Measurements from ENCODE around the gene WDR4. TPM values are rescaled to one million over a fixed set of nuclear protein-coding genes. Genes with fewer than 3 reads are reported as not detected.
"Not testable (repeated sequence)": the region's sequence is repeated elsewhere in the genome, so short reads cannot be mapped to it uniquely, and the experiment has no call there.

Gene WDR4
- total RNA-seq, 1 experiment from 2014 or later: 21.8 TPM

- no peak overlapping the region for H3K27ac ChIP-seq
- DNase-seq: no peak
- H3K36me3 ChIP-seq: peaks cover 56% of the 10 kb centered on the region
- H3K4me3 ChIP-seq: no peak overlapping the region
- H3K4me1 ChIP-seq: no peaks in the 10 kb centered on the region
- H3K9me3 ChIP-seq (replicated peaks): no peaks in the 10 kb centered on the region
- no peaks in the 10 kb centered on the region for H3K27me3 ChIP-seq
These were observed 36.3 kb downstream of the WDR4 start for GRCh38 chr21:42843056-42843455.

GRCh38 chr21:42841916-42842655, 37.3 kb downstream of the WDR4 start:
- H3K27ac ChIP-seq; DNase-seq; H3K27me3 ChIP-seq; H3K4me3 ChIP-seq; H3K9me3 ChIP-seq (replicated peaks); H3K4me1 ChIP-seq: not testable (repeated sequence)
- H3K36me3 ChIP-seq: peaks cover 51% of the 10 kb centered on the region

DNA sequence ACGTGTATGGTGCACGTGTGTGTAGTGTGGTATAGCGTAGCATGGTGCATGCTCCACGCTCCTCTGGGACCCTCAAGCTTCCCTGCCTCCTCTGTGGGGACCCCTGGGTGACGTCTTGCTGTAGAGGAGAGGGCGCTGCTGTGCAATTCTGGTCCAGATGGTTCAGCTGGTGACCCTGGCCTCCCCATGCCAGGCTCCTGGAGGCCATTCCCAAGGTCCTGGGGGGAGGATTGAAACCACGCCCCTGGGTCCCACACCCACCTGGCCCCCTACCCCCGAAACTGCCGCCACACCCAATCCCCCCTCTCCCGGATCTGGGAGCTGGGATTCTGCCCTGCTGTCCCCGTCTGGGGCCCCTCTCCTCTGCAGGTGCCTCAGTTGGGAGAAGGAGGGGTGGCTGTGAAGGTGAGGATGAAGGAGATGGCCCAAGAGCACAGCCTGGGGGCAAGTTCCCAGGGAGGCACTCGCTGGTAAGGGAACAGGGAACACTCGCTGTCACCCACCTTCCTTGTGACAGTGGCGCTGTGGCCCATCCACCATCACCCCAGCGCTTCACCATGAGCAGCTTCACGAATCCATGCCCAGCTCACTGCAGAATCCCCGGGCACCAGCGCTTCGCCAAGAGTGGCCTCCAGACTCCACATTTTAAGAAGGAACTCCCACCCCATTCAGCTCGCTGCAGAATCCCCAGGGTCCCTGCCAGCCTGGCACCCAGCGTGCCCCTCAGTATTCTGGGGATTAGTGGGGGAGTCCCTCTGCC, 38.0 kb downstream of the WDR4 start:
- Histone ChIP-seq H3K36me3 (peaks cover 48% of the 10 kb centered on the region), H3K27ac (no peak overlapping the region), H3K4me3 (no peak overlapping the region), H3K4me1 (no peaks in the 10 kb centered on the region), H3K27me3 (no peaks in the 10 kb centered on the region), H3K9me3 (replicated peaks) (no peaks in the 10 kb centered on the region)
- no peak for DNase-seq

- Histone ChIP-seq H3K4me3 (no peak overlapping the region), H3K36me3 (peaks cover 44% of the 10 kb centered on the region), H3K9me3 (replicated peaks) (no peaks in the 10 kb centered on the region), H3K27me3 (no peaks in the 10 kb centered on the region), H3K27ac (no peak overlapping the region), H3K4me1 (no peaks in the 10 kb centered on the region)
- DNase-seq: no peak
These were observed 38.8 kb downstream of the WDR4 start for GRCh38 chr21:42840411-42841155.

DNA sequence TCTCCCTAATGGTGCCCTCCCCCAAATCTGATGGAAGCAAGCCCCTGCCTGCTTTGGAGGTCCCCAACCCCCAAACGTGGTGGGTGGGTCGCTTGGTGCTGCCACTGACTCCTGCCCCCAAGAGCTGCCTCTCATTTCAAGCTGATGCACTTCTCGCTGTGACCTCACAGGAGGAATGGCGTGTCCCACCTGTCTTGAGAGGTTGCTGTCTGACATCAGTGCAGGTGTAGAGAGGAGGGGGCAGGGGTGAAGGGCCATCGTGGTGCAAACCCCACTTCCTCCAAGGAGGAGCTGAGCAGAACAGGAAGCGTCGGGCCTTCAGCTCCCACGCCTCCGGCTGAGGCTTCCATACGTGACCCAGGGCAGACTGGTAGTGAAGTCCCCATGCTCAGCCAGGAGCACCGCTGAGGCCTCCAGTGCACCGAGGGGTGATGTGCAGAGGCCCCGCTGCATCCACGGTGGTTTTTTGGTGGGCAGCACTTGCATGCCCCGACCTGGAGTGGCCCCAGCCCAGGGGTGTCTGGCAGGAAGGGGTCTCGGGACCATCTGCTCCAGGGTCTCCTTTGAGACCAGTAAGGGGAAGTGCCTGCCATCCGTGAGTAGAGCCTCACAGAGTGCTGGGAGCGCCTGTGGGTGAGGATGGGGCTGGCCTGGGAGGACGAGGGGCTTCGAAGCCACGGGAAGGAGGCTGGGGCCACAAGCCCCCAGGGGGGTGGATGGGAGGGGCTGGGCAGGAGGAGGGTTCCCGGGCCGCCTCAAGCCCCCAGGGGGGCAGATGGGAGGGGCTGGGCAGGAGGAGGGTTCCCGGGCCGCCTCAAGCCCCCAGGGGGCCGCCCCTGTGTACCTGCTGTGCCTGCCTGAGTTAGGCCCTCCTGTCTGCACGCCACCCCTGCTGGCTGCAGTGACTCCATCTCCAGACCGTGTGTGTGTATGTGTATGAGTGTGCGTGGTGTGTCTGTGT, 39.8 kb downstream of the WDR4 start:
- H3K9me3 ChIP-seq (replicated peaks): no peaks in the 10 kb centered on the region
- H3K36me3 ChIP-seq: peaks cover 36% of the 10 kb centered on the region
- no peak overlapping the region for H3K4me3 ChIP-seq
- no peaks in the 10 kb centered on the region for H3K27me3 ChIP-seq
- no peaks in the 10 kb centered on the region for H3K4me1 ChIP-seq
- no peak for DNase-seq
- H3K27ac ChIP-seq: no peak overlapping the region

DNA sequence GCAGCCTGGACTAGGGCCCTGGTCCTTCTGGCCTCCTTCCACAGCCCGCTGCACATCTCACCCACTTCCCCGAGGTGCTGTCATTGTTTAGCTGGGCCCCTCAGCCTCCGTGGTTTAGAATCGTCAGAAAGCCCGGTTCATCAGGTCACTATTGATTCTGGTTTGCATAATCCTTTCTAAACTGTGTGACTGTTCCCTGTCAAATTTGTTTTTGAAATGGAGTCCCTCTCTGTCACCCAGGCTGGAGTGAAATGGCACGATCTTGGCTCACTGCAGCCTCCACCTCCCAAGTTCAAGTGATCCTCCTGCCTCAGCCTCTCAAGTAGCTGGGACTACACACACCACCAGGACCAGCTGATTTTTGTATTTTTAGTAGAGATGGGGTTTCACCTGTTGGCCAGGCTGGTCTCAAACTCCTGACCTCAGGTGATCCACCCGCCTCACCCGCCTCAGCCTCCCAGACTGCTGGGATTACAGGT, 41.1 kb downstream of the WDR4 start:
- H3K36me3 ChIP-seq: peaks cover 30% of the 10 kb centered on the region
- DNase-seq; H3K9me3 ChIP-seq (replicated peaks); H3K27ac ChIP-seq; H3K27me3 ChIP-seq; H3K4me3 ChIP-seq; H3K4me1 ChIP-seq: not testable (repeated sequence)

DNA sequence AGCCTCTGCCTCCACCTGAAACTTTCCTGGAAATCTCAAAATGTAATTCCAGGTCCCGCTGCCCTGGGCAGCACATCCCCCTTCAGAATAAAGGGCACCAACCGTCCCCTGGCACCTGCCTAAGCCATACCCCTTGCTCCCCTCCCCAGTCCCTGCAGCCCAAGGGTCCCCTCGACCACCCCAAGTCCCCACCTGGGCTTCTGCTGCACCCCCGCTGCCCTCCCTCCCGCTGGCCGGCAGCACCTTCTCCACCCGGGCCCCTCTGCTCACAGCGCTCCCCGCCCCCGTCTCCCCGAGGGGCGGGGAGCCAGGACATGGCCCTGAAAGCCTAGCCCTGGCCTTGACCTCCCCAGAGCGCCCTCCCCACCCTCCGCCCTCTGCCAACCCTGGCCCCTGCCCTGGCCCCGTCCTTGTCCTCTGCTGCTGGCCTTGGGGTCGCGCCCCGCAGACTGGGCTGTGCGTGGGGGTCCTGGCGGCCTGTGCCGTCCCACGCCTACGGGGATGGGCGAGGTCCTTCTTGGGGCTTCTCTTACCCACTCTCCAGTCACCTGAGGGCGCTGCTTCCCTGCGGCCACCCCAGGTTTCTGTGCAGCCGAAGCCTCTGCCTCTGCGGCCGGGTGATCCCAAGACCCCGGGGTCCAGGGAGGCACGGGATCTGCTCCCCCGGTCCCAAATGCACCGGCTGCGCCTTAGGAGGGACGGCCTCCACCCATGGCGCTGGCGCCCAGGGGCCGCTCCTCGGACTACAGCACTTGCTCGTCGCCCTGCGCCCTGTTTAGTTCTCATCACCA, 41.7 kb downstream of the WDR4 start:
- no peak overlapping the region for H3K4me3 ChIP-seq
- no peaks in the 10 kb centered on the region for H3K9me3 ChIP-seq (replicated peaks)
- no peaks in the 10 kb centered on the region for H3K27me3 ChIP-seq
- no peak overlapping the region for H3K27ac ChIP-seq
- H3K36me3 ChIP-seq: peaks cover 25% of the 10 kb centered on the region
- no peaks in the 10 kb centered on the region for H3K4me1 ChIP-seq
- no peak for DNase-seq

- H3K36me3 ChIP-seq: peaks cover 22% of the 10 kb centered on the region
- H3K27ac ChIP-seq: no peak overlapping the region
- DNase-seq: no peak
- no peaks in the 10 kb centered on the region for H3K4me1 ChIP-seq
- no peaks in the 10 kb centered on the region for H3K9me3 ChIP-seq (replicated peaks)
- H3K4me3 ChIP-seq: no peak overlapping the region
- H3K27me3 ChIP-seq: no peaks in the 10 kb centered on the region
These were observed 42.5 kb downstream of the WDR4 start for GRCh38 chr21:42836767-42837301.

DNA sequence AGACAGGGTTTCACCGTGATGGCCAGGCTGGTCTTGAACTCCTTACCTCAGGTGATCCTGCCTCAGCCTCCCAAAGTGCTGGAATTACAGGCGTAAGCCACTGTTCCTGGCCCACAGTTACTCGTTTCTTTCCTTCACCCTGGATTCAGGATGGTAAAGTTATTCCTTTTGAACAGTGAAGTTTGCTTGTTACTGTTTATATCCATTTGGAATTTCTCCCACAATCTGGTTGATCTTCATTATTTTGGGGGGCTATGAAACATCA, 43.0 kb downstream of the WDR4 start:
- Histone ChIP-seq H3K9me3 (replicated peaks) (no peaks in the 10 kb centered on the region), H3K27ac (no peak overlapping the region), H3K4me1 (no peaks in the 10 kb centered on the region), H3K27me3 (no peaks in the 10 kb centered on the region), H3K36me3 (peaks cover 18% of the 10 kb centered on the region), H3K4me3 (no peak overlapping the region)
- DNase-seq: no peak

DNA sequence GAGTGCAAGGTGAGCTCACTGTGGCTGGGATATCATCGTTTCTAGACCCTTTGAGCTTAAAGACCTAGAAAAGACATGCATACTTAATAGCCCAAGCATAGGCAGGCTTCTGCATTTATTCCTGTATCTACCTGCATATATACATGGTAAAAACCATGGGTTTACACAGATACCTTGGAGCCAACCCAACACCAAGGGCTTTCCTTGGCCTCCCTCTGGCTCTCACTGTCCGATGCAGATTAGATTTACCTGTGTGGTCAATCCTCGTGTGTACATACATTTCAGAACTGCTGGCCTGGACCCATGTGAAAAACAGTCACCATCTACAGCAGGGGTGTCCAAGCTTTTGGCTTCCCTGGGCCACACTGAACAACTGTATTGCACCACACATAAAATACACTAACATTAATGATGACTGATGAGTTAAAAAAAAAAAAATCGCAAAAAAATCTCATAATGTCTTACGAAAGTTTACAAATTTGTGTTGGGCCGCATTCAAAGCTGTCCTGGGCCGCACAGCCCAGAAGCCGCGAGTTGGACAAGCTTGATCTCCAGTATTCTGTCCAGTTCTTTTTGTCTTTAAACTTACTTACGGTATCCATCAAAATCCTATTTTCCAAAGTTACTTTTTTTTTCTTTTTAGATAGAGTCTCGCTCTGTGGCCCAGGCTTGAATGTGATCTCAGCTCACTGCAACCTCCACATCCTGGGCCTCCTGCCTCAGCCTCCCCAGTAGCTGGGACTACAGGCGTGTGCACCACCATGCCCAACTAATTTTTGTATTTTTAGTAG, 43.5 kb downstream of the WDR4 start:
- Histone ChIP-seq H3K4me1 (no peaks in the 10 kb centered on the region), H3K36me3 (peaks cover 14% of the 10 kb centered on the region), H3K9me3 (replicated peaks) (no peaks in the 10 kb centered on the region), H3K27ac (no peak overlapping the region), H3K27me3 (no peaks in the 10 kb centered on the region), H3K4me3 (no peak overlapping the region)
- no peak for DNase-seq

GRCh38 chr21:42835211-42835610, 44.1 kb downstream of the WDR4 start:
- Histone ChIP-seq H3K36me3 (peaks cover 8% of the 10 kb centered on the region), H3K4me1 (no peaks in the 10 kb centered on the region), H3K4me3 (no peak overlapping the region), H3K9me3 (replicated peaks) (no peaks in the 10 kb centered on the region), H3K27me3 (no peaks in the 10 kb centered on the region), H3K27ac (no peak overlapping the region)
- no peak for DNase-seq

DNA sequence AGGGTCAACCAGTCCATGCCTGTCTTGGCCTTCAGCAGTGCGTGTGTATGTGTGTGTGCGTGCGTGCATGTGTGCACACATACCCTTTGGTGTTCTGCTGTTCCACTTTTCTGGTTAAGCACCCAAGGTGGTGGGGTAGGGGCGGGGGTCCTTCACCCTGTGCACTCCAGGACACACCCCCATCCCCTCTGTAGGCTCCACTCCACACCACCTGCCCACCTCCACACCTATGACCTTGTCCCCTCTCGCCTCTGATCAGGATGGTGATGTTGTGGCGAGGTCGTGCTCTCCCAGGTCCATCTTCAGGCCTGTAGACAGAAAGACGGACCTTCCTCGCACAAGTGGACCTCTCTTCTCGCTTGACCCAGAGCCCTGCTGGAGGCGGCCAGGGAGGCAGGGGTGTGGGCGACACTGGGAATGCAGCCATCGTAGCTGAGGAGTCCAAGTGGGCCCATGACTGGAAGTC, 44.6 kb downstream of the WDR4 start:
- H3K4me1 ChIP-seq: no peaks in the 10 kb centered on the region
- H3K36me3 ChIP-seq: 0 out of 2 replicates have a peak, but pooled peaks cover 6% of the 10 kb centered on the region
- H3K27me3 ChIP-seq: no peaks in the 10 kb centered on the region
- no peak overlapping the region for H3K27ac ChIP-seq
- H3K4me3 ChIP-seq: no peak overlapping the region
- no peaks in the 10 kb centered on the region for H3K9me3 ChIP-seq (replicated peaks)
- no peak for DNase-seq
